BJ (cell line): Measurements from ENCODE around the gene SORCS2. TPM values are rescaled to one million over a fixed set of nuclear protein-coding genes. Genes with fewer than 3 reads are reported as not detected.

Source experiments
- CTCF ChIA-PET: fragments of 350-600 bp; formaldehyde crosslinking; extraction: SDS; loops from one replicate; lab custom pipeline; 2021; ENCODE audit warnings: antibody characterized with exemption, inconsistent platforms; lab: Yijun Ruan, JAX
- POLR2A ChIA-PET: fragments of 300-600 bp; sonication (Branson Sonifier 250); formaldehyde crosslinking; extraction: SDS; loops from one replicate; lab custom pipeline; 2021; ENCODE audit warnings: antibody characterized with exemption; lab: Charles Lee
- DNase-seq: peaks from one replicate; pipeline ENCODE4 v3.0.0-alpha.2; 2011; ENCODE audit warnings: low read depth
- H3K27me3 ChIP-seq: 2 replicates; pipeline ENCODE4 v1.6.0; 2011; ENCODE audit warnings: low read length; ENCODE audit not compliant: control insufficient read depth, insufficient read depth
- H3K36me3 ChIP-seq: 2 replicates; pipeline ENCODE4 v1.5.1; 2011; ENCODE audit warnings: low read length; ENCODE audit not compliant: control insufficient read depth, insufficient read depth
- H3K4me3 ChIP-seq: 2 replicates; pipeline ENCODE4 v1.5.1; 2011; ENCODE audit warnings: low read depth, mild to moderate bottlenecking, control low read depth, low read length
- CTCF ChIP-seq: IDR thresholded peaks from 2 replicates; pipeline ENCODE4 v1.5.1; 2011; ENCODE audit warnings: low read depth, mild to moderate bottlenecking, control low read depth, inconsistent platforms, low read length, moderate library complexity; ENCODE audit not compliant: insufficient read depth
- polyA plus RNA-seq: library from polyadenylated mRNA; depleted of rRNA; stranded (reverse); fragments of >200 nt; gene quantifications from 2 replicates; pipeline ENCODE4 v1.2.3, GENCODE V29; 2011

Gene SORCS2
- polyA plus RNA-seq, 1 experiment = 0.63 TPM

DNA sequence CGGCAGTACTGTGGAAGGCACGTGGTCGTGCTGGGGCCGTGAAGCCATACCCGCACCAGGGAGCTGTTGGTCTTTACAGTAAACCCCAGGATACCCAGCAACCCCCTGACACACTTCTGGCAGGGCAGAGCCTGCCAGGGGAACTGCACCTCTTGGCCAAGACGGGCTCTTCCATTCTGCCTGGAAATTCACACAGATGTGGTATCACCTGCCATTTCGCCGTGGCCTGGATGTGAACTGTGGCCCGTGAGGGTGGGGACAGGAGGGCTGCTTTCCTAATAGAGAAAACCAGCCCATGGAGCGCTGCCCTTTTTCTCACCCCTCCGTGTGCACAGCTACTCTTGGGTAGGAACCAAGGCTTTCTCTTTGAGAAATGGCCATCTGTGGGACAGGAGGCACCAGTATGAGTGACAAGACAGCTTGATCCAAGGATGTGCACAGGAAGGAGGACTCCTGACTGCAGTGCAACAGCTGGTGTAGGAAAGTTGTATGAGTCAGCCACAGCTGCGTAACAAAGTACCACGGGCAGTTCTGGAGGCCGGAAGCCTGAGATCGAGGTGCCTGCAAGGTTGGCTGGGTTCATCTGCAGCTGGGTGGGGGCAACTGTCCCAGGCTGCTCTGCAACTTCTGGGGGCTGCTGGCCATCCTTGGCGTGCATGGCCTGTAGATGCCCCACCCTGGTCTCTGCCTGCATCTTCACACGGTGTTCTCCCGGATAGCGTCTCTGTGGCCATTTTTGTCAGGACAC lies 146.7 kb downstream of the SORCS2 start:
- ChIA-PET CTCF (no interaction called here), POLR2A (no interaction called here)
- no peak for DNase-seq
- 0 out of 2 replicates have a peak, but pooled peaks cover 1% of the 10 kb centered on the region for H3K27me3 ChIP-seq
- no peak overlapping the region for H3K4me3 ChIP-seq
- H3K36me3 ChIP-seq = no peaks in the 10 kb centered on the region
- TF ChIP-seq CTCF = no peak

DNA sequence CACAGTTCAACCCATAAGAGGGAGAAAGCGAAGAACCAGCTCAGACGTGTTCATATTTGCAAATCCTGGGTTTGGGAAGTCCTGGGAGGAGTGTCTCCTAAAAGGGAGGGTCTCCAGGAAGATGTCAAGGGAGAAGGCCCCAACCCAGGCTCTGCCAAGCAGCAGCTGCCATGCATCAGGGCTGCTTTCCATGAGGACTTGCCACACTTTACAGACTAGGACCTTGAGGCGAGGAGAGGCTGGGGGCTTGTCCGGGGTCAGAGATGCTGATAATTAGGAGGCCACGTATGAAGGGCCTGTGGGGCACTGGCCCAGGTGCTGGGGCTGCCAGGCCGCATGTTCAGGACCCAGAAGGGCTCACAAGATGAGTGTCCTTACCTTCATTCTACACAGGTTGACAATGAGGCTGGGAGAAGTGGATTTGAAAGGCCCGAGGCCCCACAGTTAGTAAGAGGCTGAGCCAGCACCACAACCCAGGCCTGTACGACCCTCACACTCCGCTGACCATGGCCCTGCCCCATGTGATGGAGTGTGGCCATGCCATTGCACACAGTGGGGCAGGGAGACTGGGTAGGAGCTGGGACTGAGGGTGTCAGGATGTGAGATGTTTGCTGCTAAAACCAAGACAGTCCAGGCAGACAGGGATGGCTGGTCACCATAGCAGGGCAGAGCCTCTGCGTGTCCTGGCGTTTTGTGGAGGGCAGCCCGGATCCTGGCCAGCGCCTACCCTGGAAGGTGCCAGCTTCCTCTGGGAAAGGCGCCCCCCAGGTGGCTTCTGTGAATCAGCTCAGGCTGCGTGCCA lies 147.6 kb downstream of the SORCS2 start:
- POLR2A ChIA-PET = no interaction called here

DNA sequence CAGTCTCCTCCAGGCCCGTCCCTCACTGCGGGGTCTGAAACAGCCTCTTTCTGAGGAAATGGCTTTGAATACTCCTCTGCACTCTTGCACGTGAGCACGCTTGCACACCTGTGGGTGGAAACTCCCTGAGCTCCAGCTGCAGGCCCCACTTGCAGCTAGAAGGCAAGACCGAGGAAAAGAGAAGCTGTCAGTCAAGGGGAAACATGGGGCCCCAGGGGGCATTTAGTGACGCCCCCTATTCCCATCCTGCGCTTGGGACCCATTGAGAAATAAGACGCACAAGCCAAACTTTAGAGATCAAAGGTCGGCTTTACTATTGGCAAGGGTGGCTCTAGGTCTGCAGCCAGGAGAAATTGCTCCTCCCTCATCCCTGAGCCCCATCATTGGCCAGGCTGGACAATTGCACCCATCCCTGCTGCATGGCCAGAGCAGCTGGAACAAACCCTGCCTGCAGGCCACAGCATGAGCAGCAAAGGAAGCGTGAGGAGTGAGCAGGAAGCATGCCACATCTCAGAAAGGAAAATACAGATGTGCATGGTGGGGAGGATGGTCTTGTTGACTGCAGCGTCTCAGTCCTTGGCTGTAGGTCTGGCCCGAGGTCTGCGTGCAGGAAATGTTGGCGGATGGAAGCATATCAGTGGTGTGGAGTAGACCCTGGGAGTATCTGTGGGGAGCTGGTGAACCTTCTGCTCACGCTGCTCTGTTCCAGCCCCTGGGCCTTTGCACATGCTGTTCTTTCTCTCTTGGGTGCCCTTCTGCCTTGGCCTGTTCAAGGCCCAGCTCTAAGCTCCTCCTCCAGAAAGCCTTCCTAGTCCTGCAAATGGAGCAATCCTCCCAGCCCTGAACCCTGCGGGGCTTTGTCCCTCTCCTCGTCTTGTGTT lies 148.5 kb downstream of the SORCS2 start:
- CTCF ChIA-PET = interaction anchor here (1.1 to 1.6 kb wide), 2 partner anchors 9 to 149 kb away, joined by 3 read pairs; no protein-coding TSS in a partner anchor

More for the DNA sequence above, 147.6 kb downstream of the SORCS2 start:
- no peaks in the 10 kb centered on the region for H3K36me3 ChIP-seq
- TF ChIP-seq CTCF = no peak
- 0 out of 2 replicates have a peak, but pooled peaks cover 1% of the 10 kb centered on the region for H3K27me3 ChIP-seq
- H3K4me3 ChIP-seq = no peak overlapping the region
- DNase-seq = no peak
- CTCF ChIA-PET = interaction anchor here (1.1 to 1.6 kb wide), 2 partner anchors 8 to 148 kb away, joined by 3 read pairs; no protein-coding TSS in a partner anchor

GRCh38 chr4:7341491-7342222 lies 149.3 kb downstream of the SORCS2 start:
- no peak for TF ChIP-seq CTCF
- Histone ChIP-seq H3K36me3 (no peaks in the 10 kb centered on the region), H3K27me3 (no peaks in the 10 kb centered on the region; the same call in 1 of the 2 replicates), H3K4me3 (no peak overlapping the region)
- CTCF ChIA-PET = interaction anchor here (1.6 kb wide), 1 partner anchor 9 kb away, joined by 3 read pairs; no protein-coding TSS in a partner anchor
- no peak for DNase-seq
- POLR2A ChIA-PET = no interaction called here

More for the DNA sequence above, 148.5 kb downstream of the SORCS2 start:
- POLR2A ChIA-PET = no interaction called here
- DNase-seq = no peak
- Histone ChIP-seq H3K36me3 (no peaks in the 10 kb centered on the region), H3K27me3 (no peaks in the 10 kb centered on the region), H3K4me3 (no peak overlapping the region)
- no peak for TF ChIP-seq CTCF
